GM21619 (cell line): ENCODE measurements around the gene CABP1.
"Not testable (repeated sequence)": the region's sequence is repeated elsewhere in the genome, so short reads cannot be mapped to it uniquely, and the experiment has no call there.

Experiments
- ATAC-seq: cut with Tn5 transposase; IDR thresholded peaks from one replicate; pipeline ENCODE4 v1.9.1; 2021; ENCODE audit not compliant: unreplicated experiment

The CABP1 gene

DNA sequence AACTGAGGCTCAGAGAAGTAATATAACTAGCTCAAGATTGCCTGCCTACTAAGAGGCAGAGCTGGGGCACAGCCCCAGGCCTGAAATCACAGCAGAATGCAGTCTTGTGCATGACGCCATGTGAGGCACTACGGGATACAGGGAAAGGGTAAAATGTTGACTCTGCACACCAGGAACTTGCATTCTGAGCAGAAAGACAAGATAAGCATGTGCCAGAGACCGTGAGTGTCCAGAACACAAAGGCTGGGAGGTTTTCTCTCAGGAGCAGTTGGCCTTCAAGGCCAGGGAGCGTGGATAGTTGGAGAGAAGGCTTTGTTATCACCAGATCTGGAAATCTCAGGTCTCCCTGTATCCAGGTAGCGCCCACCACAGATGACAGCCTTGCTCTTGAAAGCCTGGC, 23.3 kb downstream of the CABP1 start:
- ATAC-seq = no peak

DNA sequence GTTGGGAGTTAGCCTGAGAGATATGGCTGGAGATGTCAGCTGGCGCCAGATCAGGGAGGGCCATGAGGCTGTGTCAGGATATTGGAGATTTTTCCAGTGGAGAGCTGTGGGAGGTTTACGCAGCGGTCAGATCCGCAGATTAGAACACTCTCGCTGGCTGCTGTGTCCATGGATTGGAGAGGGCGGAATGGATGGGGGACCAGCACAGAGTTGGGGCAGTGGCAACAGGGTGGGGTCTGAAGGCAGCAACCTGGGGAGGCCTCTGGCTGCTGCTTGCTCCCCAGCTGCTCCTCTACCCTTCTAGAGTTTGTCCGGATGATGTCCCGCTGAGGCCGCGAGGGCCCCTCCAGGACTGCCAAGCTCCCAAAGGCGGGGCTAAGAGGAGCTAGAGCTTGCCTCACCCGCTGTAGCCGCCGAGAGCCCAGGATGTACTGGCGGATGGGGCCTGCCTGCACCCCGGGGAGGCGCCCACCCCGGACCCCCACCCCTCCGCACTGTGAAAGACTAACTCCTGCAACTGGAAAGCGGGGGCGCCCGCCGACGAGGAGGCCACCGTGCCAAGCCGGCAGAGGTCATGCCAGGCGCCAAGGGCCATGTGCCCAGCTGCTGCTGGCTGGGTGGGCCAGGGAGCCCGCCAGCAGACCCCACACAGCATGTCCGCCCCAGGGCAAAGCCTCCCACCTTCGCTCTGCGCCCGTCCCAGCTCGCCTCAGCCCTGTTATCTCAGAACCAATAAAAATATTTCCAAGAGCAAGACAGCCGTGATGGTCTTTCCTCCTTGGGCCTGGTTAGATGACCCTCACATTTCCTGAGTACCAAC, 26.4 kb downstream of the CABP1 start:
- ATAC-seq = no peak

DNA sequence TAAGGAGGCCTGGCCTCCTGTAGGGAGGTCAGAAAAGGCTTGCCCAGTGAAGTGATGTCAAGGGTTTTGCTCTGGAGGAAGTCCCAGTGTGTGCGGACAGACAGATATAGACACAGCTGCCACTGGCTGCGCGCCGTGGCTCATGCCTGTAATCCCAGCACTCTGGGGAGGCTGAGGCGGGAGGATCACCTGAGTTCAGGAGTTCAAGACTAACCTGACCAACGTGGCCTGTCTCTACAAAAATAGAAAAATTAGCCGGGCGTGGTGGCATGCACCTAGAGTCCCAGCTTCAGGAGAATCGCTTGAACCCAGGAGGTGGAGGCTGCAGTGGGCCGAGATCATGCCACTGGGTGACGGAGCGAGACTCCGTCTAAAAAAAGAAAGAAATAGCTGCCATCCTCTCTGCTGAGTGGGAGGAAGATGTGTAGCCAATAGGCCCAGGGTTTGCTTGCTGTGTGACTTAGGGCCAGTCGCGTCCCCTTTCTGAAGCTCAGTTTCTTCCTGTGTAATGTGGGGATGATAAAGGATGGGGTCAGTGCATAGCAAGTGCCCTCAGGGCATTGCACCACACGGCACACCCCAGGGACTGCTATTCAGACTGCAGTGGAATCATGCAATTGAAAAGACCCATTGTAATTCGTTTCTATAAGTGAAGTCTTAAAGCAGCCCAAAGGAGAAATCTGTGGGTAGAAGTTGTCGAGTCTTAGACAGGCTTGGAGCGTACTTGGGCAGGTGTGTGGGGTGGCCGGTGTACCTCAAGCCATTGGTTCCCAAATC, 27.9 kb downstream of the CABP1 start:
- ATAC-seq = no peak

DNA sequence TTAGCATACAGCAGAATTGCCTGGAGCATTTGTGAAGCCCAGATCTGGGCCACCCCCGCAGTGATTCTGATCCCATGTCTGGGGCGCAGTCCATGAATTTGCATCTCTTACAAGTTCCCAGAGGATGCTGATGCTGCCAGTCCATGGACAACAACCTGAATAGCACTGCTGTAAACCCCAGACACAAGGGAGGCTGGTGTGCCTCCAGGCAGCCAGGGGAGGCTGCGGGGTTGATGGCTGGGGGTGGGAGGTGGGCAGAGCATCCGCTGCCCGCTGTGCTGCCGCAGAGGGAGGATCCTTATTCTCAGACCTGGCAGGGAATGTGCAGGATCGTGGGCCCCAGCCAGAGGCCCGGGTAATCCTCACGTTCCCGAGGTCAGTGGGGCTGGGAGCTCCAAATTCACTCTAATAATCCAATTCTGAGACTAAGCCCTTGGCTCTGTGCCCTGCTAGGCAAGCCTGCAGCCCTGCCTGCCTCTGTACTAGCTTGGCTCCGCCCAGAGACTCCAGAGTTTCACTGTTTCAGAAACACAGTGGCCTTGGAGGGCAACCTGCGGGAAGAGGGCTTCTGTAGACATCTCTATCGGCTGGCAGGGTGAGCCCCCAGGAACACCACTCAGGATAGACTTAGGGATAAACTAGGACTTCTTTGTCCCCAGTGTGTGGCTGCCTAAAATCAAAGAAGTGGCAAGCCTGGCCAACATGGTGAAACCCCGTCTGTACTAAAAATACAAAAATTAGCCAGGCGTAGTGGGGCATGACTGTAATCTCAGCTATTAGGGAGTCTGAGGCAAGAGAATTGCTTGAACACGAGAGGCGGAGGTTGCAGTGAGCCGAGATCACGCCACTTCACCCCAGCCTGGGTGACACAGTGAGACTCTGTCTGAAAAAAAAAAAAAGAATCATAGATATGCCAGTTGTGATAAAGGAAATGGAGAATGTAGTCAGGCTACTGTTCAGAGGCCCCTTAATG, 28.7 kb downstream of the CABP1 start:
- ATAC-seq = peak; percentile 63

DNA sequence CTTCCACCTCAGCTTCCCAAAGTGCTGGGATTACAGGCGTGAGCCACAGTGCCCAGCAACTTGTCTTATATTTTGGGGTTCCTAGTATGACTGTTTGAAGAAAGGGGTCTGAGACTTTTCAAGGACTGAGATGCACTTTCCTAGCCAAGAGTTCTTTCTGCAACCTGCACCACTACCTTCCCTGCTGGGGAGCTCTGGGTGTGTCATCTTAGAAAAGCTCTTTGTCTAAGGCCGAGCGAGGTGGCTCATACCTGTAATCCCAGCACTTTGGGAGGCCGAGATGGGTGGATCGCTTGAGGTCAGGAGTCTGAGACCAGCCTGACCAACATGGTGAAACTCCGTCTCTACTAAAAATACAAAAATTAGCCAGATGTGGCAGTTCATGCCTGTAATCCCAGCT, 29.8 kb downstream of the CABP1 start:
- not testable (repeated sequence) for ATAC-seq

DNA sequence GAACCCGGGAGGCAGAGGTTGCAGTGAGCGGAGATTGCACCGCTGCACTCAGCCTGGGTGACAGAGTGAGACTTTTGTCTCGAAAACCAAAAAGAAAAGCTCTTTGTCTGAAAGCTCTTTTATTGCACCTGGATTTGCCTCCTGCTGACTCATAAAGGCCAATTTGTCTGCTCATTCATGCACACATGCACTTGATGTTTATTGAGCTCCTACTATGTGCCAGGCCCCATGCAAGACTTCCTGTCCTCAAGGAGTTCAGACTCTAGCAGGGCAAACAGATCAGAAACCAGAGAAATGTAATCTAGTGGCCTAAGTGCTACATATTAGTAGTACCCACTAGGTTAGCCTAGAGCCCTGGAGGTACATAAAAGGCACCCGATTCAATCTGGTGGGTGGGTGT, 30.2 kb downstream of the CABP1 start:
- no peak for ATAC-seq

DNA sequence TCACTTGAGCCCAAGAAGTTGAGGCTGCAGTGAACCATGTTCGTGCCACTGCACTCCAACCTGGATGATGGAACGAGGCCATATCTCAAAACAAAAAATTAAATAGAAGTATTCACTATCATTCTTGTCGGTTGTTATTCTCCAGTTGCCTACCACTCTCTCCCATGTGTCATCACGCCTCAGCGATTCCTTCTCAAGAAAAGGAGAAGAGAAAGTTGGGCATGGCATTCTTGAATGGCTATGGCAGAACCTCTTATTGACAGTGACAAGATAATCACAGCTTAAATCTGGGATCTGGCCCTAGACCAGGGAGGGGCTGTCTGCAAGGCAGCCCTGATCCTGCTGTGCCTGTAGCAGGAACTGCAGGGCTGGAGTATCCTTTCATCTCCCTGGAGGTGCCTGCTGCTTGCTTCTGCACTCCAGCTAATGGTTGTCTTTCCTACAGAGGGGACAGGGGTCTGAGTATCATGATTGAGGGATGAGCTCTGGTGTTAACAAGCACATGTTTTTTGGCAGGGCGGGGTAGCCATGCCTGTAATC, 33.7 kb downstream of the CABP1 start:
- no peak for ATAC-seq

DNA sequence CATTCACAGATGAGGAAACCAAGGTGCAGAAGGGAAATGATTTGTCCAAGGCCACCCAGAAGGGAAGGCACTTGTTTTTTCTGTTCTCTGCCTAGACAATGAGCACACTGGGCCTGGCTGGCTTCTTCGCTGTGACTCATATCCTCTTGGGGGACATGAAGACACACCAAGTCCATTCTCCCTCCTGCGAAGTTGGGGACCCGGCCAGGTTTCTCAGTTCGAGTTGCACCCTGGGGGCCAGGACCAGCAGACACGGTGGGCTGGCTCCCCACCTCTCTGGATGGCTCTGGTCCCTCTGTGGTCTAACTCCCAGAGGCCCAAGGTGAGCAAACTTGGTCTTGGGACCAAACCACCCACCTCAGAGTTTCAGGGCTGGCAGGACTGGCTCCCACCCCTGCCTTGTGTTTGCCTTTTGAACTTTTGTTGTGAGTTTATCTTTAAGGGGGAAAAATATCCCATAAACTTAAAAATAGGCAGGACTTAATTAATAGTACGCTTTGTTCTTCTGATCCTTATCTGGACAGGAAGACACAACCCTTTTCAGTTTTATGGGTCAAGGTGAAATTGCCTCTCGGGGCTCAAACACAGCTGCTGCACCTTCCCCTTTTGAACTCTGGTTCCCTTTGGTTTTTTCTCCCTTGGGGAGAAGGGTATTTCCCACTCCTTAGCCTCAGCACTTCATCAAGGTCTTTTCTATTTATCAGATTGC, 37.5 kb downstream of the CABP1 start:
- peak; percentile 65 for ATAC-seq

DNA sequence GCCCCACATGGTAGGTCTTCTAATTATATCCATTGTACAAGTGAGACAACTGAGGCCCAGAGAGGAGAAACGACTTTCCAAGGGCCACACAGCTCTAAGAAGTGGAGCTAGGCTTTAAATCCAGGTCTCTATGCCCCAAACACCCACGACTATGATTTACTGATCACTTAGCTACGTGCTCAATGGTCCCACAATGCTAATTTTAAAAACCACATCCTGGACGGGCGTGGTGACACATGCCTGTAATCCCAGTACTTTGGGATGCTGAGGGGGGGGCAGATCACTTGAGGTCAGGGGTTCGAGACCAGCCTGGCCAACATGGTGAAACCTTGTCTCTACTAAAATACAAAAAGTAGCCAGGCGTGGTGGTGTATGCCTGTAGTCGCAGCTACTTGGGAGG, 38.1 kb downstream of the CABP1 start:
- ATAC-seq = peak; percentile 5

DNA sequence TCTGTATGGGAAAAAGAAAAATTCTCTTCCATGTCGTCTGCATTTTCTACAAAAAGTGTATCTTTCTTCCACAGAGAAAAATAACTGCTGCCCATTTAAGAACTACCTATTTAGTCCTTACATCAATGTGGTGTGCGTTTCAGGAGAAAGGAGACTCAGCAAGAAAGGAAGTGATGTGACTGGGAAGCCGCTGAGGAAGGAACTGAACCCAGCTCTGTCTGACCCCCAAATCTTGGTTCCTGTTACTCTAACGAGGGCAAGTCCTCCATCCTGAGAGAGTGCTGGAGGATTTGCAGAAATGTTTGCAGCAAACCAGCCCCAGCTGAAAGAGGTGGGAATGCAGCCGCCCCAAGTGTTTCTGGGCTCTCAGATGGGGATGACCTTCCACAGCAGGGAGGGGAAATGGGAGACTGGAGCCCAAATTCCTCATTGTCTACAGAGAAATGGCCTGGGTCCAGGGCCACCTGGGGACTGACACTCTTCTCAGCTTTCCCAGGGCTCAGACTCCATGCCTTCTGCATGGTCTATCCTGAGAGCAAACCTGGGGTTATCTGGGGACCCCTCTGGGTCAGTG, 39.8 kb downstream of the CABP1 start:
- ATAC-seq = no peak

DNA sequence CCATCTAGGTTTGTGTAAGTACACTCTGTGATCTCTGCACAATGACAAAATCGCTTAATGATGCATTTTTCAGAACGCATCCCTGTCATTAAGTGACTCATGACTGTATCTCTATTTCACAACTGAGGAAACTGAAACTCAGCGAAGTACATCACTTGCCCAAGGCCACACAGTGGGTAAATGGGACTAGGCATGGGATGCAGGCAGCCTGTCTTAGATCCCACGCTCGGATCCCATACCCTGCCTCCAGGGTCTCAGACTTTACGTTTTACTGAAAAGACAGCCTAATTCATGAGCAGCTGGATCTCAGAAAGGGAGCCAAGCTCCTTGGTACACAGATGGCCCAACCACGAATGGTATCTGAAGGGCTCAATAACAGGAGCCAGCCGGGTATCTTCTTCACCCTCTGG, 44.1 kb downstream of the CABP1 start:
- ATAC-seq = no peak

DNA sequence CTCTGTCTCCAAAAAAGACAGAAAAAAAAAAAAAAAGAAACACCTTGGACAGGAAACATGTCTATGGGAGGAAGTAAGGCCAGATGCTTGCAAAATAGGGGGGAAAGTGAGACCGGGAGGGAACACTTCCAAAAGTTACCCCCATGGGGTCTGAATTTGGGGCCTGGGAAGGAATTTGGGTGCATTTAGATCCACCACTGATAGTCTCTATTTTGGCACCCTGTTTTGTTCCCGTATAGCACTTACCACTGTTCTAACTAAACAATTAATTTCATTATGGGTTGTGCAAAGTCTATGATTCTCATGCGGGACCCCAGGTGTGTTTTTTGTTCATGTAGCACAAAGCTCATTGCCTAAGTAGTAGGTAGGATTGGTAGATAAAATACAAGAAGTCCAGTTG, 45.1 kb downstream of the CABP1 start:
- no peak for ATAC-seq

DNA sequence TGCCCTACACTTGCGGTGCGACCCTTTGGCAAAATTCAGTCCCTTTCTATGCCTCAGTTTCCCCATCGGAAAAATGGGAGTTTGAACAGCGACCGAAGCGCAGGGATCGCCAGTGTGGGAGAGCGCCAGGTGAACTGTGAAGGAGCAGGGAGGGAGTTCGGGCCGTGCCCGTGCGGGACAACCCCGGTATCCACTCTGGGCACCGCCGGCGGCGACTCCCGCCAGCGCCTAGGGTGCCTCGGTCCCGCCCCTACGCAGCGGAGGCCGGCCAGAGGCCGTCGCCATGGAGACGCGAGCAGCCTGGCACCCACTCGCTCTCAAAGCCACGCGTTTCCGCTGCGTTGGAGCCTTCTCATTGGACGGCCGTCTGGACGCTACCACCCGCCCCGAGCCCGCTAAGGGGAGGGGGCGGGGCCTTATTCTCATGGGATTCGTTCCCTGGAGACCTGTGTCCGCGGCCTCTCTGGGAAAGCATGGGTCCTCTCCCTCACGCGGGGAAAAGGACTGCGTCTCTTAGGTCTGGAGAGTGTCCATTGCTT, 45.8 kb downstream of the CABP1 start:
- peak; percentile 63 for ATAC-seq

DNA sequence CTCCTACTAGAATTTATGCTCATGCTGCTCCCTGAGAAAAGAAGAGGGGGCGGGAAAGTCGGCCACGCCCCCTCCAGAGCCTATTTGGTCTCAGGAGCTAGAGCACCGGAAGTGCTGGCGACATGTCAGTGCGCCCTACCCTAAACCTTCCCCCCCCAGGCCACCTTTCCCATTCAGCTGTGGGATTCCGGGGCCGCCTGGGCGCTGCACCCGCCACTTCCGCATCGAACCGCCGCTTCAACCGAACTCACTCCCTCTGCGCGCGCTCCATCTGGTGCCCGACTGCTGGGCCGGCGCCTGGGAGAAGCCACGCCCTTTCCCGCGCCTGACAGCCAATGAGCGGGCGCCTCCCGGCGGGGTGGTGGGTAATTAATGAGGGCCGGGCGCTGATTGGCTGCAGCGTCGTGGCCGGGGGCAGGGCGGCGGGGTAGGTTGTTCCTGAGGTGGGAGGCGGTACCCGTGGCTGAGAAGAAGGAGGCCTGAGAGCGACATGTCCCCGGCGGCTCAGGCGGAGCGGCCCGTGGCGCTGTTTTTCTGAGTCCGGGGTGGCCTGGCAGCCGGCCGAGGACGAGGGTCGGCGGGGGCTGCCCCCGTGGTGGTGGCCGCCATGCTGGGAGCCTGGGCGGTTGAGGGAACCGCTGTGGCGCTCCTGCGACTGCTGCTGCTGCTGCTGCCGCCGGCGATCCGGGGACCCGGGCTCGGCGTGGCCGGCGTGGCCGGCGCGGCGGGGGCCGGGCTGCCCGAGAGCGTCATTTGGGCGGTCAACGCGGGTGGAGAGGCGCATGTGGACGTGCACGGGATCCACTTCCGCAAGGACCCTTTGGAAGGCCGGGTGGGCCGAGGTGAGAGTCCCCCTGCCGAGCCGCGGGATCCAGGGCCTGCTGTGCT, 46.5 kb downstream of the CABP1 start, which contains the start of gene MLEC:
TSS of gene MLEC (plus strand) at position 460 of the 888 bp plus-strand sequence. CDS start at position 608, 148 bp downstream.
- ATAC-seq = peak; percentile 60

DNA sequence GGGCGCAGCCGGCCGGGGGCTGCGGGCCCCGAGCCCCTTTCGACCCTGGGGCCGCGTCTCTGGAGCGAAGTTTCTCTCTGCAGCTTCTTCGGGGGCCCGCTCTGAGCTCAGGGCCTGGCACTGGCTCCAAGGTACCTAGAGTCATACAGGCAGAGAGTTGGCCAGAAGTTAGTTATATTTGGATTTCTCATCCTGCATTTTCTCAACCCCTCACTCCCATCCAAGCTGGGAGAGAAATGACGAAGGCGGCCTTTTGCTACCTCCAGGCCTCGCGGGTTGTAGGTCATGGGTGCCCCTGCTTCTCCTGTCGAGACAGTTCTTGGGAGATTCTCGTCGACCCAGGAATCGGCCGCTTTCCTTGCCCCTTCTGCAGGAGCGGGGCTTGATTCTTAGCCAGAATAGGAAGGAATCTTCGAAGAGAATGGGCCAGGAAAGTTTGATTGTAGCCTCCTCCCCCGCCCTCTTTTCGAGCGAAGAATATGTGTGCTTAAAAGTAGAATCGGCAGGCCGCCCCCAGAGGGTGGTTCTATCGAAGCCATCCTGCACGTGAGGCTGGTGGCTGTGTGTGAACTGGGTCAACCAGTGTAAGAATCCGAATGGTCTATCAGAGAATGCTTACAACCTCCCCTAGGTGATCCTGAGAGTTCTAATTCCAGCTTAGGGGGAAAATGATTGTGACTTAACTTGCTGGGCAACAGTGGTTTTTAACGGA, 47.3 kb downstream of the CABP1 start:
- no peak for ATAC-seq

DNA sequence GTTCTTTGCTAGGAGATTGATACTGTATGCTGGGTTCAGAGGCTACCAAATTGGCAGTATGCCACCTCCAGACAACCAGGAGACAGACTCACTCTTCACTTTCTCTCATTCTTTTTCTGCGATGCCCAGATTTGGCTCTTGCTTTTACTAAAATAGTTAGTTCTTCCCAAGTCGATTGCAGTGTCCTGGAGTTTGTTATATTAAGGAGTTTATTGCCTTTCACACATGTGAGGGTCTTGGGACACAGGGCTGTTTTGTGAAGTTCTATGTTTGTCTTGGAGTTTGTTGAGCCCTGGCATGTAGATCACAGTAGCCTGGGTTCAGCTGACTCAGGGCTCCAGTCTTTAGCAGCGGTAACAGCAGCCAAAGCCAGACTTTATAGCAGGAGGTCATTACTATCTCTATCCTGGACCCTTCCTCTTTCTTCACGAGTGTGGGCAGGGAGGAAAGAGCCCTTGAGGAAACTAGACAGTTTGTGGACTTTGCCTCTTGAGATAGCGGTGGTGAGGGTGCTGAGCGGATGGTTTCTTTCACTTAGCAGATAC, 48.2 kb downstream of the CABP1 start:
- ATAC-seq = no peak

DNA sequence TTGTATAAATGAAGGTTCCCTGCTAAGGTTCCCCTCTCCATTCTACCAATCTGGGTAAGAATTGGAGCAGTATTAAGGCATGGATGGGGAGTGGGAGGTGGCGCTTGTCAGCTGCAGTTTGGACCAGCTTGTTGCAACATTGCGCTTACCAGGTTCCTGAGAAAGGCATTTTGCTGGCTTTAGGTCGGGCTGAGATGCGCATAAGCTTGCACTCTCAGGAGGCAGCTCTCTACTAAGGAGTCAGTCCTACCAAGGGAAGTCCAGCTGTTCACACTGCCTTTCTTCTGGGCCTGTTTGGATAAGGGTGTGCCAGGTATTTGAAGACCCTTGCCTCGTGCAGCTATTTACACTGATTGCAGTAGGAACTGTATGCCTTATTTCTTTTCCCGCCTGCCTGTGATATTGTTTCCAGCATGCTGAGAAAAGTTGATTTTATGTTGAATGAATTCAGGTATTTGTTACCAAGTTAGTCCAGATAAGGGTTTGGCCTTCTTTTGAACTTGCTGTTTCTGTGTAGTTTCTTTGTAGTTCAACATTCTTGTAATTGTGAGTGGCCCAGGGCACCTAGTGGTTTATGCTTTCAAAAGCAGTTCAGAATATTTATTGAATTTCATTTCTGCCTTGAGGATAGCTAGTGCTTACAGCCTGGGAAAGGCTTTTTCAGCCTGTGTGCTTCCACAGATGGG, 49.1 kb downstream of the CABP1 start:
- no peak for ATAC-seq
